ENCODE data around the gene GLT8D1. TPM values are rescaled to one million over a fixed set of nuclear protein-coding genes. Genes with fewer than 3 reads are reported as not detected.

Gene GLT8D1
- total and polyA plus RNA-seq, 2 donors (not counting 1 experiment from before 2014, with no cell fraction given) = 28.1 to 28.7 TPM

DNA sequence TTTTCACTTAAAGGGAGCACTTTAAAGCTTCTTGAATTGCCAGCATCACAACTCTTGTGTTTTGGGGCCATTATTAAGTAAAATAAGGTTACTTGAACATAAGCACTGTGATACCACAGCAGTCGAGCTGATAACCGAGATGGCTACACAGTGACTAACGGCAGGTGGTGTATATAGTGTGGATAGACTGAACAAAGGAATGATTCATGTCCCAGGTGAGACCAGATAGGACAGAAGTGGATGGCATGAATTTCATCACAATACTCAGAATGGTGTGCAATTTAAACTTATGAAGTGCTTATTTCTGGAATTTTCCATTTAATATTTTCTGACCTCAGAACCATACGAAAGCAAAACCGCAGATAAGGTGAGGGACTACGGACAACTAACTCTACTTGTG lies 60.0 kb downstream of the GLT8D1 start:
- H3K27me3 ChIP-seq (replicated peaks in 1 of 4; ENCODE audit: control extremely low read depth in 1 of 4, control insufficient read depth in 3 of 4, insufficient read depth in 4 of 4, low read length in 3 of 4) = no peaks in the 10 kb centered on the region
- no peak overlapping the region for H2AFZ ChIP-seq (ENCODE audit: insufficient read depth, low read depth, low read length, poor library complexity, severe bottlenecking)
- ATAC-seq (ENCODE audit: low read depth) (no peak), DNase-seq (no peak)
- intact Hi-C loops (cut with micrococcal nuclease) = no loop called here
- no peak overlapping the region for H3K27ac ChIP-seq (ENCODE audit: low read length in 2 of 2)
- H3K4me3 ChIP-seq (ENCODE audit: control extremely low read depth in 1 of 5, extremely low read depth in 1 of 5, insufficient read depth in 1 of 5, low read depth in 2 of 5, low read length in 4 of 5) = no peak overlapping the region
- Mint-ChIP-seq H3K9me3 (ENCODE audit: insufficient read depth) (no peaks in the 10 kb centered on the region), H3K27ac (no peak overlapping the region), H3K4me3 (no peak overlapping the region), H3K4me1 (no peaks in the 10 kb centered on the region), H3K27me3 (no peaks in the 10 kb centered on the region)
- no peaks in the 10 kb centered on the region for H3K9me3 ChIP-seq (ENCODE audit: control extremely low read depth in 1 of 3, control insufficient read depth in 2 of 3, insufficient read depth in 1 of 3, low read length in 2 of 3)
- TF ChIP-seq EZH2 (IDR thresholded peaks at IDR 0.05; ENCODE audit: borderline replicate concordance, insufficient read depth, low read depth, low read length, poor library complexity, severe bottlenecking) = no peak
- TF ChIP-seq, protein P1, sequence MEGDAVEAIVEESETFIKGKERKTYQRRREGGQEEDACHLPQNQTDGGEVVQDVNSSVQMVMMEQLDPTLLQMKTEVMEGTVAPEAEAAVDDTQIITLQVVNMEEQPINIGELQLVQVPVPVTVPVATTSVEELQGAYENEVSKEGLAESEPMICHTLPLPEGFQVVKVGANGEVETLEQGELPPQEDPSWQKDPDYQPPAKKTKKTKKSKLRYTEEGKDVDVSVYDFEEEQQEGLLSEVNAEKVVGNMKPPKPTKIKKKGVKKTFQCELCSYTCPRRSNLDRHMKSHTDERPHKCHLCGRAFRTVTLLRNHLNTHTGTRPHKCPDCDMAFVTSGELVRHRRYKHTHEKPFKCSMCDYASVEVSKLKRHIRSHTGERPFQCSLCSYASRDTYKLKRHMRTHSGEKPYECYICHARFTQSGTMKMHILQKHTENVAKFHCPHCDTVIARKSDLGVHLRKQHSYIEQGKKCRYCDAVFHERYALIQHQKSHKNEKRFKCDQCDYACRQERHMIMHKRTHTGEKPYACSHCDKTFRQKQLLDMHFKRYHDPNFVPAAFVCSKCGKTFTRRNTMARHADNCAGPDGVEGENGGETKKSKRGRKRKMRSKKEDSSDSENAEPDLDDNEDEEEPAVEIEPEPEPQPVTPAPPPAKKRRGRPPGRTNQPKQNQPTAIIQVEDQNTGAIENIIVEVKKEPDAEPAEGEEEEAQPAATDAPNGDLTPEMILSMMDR (IDR thresholded peaks at IDR 0.05) = no peak
- ChIA-PET CTCF (no interaction called here), POLR2A (no interaction called here)
- H3K4me1 ChIP-seq (ENCODE audit: control insufficient read depth in 2 of 2, insufficient read depth in 2 of 2, low read length in 2 of 2) = no peaks in the 10 kb centered on the region
- H3K4me2 ChIP-seq (replicated peaks; ENCODE audit: low read depth, low read length, poor library complexity, severe bottlenecking) = no peak overlapping the region
- peaks cover 25 to 56% of the 10 kb centered on the region in 2 experiments for H3K36me3 ChIP-seq (replicated peaks in 1 of 2; ENCODE audit: control extremely low read depth in 1 of 2, control insufficient read depth in 1 of 2, extremely low read depth in 1 of 2, insufficient read depth in 2 of 2, low read length in 1 of 2)
- no peaks in the 10 kb centered on the region for H4K20me1 ChIP-seq (ENCODE audit: control insufficient read depth, insufficient read depth, low read length, poor library complexity, severe bottlenecking)
- 93% methylated on average over 3 of the region's 6 CpGs for WGBS (ENCODE audit: insufficient coverage)
- no peaks in the 10 kb centered on the region for H3K79me2 ChIP-seq (ENCODE audit: control insufficient read depth, insufficient read depth, low read length)
- no peak overlapping the region for H3K9ac ChIP-seq (ENCODE audit: low read length)

Small RNAs within 50 kb of the gene (small RNA-seq; reads per million reads assigned to genes)
- gene AC006254.2 (ENCODE audit: insufficient read length, low read depth, low replicate concordance) (not detected), gene RF00569 (ENCODE audit: insufficient read length, low read depth, low replicate concordance) (5,453 reads per million, percentile 99 among the genes with 10 or more reads in this experiment), gene RF01183 (ENCODE audit: insufficient read length, low read depth, low replicate concordance) (not detected), gene SNORD19 (ENCODE audit: insufficient read length, low read depth, low replicate concordance) (not detected), gene SNORD19B (ENCODE audit: insufficient read length, low read depth, low replicate concordance) (not detected), gene SNORD69 (ENCODE audit: insufficient read length, low read depth, low replicate concordance) (8,240 reads per million, percentile 99 among the genes with 10 or more reads in this experiment)

Other genes with a start within 250 kb of the GLT8D1 start
- gene STAB1, start 210.5 kb downstream of the GLT8D1 start, total RNA-seq = 4.0 and 4.5 TPM in 2 replicates
- gene STAB1, start 210.5 kb downstream of the GLT8D1 start, polyA plus RNA-seq = 3.8 and 5.6 TPM in 2 replicates
- 8.1 and 11.2 TPM in 2 replicates for gene NT5DC2, start 171.9 kb downstream of the GLT8D1 start, total RNA-seq
- 11.9 and 19.0 TPM in 2 replicates for gene NT5DC2, start 171.9 kb downstream of the GLT8D1 start, polyA plus RNA-seq
- 10.3 and 16.4 TPM in 2 replicates for gene UQCC5, start 169.2 kb downstream of the GLT8D1 start, total RNA-seq
- 1.1 and 1.5 TPM in 2 replicates for gene UQCC5, start 169.2 kb downstream of the GLT8D1 start, polyA plus RNA-seq
- 81.1 and 85.9 TPM in 2 replicates for gene PBRM1, start 19.9 kb downstream of the GLT8D1 start, total RNA-seq
- 16.8 and 26.9 TPM in 2 replicates for gene PBRM1, start 19.9 kb downstream of the GLT8D1 start, polyA plus RNA-seq
- gene GNL3, start 19.8 kb downstream of the GLT8D1 start, total RNA-seq = 67.3 and 68.5 TPM in 2 replicates
- gene GNL3, start 19.8 kb downstream of the GLT8D1 start, polyA plus RNA-seq = 32.6 and 41.7 TPM in 2 replicates
- gene SPCS1, start 315 bp upstream of the GLT8D1 start, total RNA-seq = 54.3 and 64.5 TPM in 2 replicates
- gene SPCS1, start 315 bp upstream of the GLT8D1 start, polyA plus RNA-seq = 82.2 and 129 TPM in 2 replicates
- gene NEK4, start 65.1 kb upstream of the GLT8D1 start, total RNA-seq = 33.8 and 38.4 TPM in 2 replicates
- 8.8 and 9.0 TPM in 2 replicates for gene NEK4, start 65.1 kb upstream of the GLT8D1 start, polyA plus RNA-seq
- 0.53 TPM in 1 of 2 replicates, not detected in the other for gene ITIH1, start 71.8 kb upstream of the GLT8D1 start, total RNA-seq
- 1.5 and 2.0 TPM in 2 replicates for gene ITIH1, start 71.8 kb upstream of the GLT8D1 start, polyA plus RNA-seq
- not detected in 2 replicates for gene ITIH3, start 89.0 kb upstream of the GLT8D1 start, total RNA-seq
- gene ITIH3, start 89.0 kb upstream of the GLT8D1 start, polyA plus RNA-seq = not detected in 2 replicates
- 38.5 and 38.7 TPM in 2 replicates for gene ITIH4, start 124.9 kb upstream of the GLT8D1 start, total RNA-seq
- 21.5 and 34.3 TPM in 2 replicates for gene ITIH4, start 124.9 kb upstream of the GLT8D1 start, polyA plus RNA-seq
- 0.79 and 5.1 TPM in 2 replicates for gene MUSTN1, start 129.2 kb upstream of the GLT8D1 start, total RNA-seq
- gene MUSTN1, start 129.2 kb upstream of the GLT8D1 start, polyA plus RNA-seq = 8.3 and 11.2 TPM in 2 replicates
- 37.7 and 38.4 TPM in 2 replicates for gene STIMATE, start 191.8 kb upstream of the GLT8D1 start, total RNA-seq
- 18.6 and 24.6 TPM in 2 replicates for gene STIMATE, start 191.8 kb upstream of the GLT8D1 start, polyA plus RNA-seq